Coronary artery (tissue), 2 donors: ENCODE data around the gene ELOVL5.

Experiments used
- DNase-seq: peaks from one replicate; pipeline ENCODE4 v3.0.0-alpha.2; 2017; ENCODE audit warnings: low spot score
- H3K27ac ChIP-seq, 2 donors: fragments of 200-600 bp; sonication (generic); one replicate each; pipeline ENCODE4 v1.5.1; 2016 to 2019
- H3K4me3 ChIP-seq: fragments of 200-600 bp; sonication (generic); 2 replicates; pipeline ENCODE4 v1.5.1; 2016; ENCODE audit warnings: mild to moderate bottlenecking, moderate library complexity
- TF ChIP-seq, protein P1 (sequence below): fragments of 200-600 bp; sonication (generic); IDR thresholded peaks from one replicate; pipeline ENCODE4 v1.5.1; 2019; ENCODE audit warnings: antibody characterized with exemption

The ELOVL5 gene

GRCh38 chr6:53297004-53297403 is 51.7 kb downstream of the ELOVL5 start:
- Histone ChIP-seq H3K27ac (no peak overlapping the region), H3K4me3 (no peak overlapping the region)
- TF ChIP-seq, protein P1, sequence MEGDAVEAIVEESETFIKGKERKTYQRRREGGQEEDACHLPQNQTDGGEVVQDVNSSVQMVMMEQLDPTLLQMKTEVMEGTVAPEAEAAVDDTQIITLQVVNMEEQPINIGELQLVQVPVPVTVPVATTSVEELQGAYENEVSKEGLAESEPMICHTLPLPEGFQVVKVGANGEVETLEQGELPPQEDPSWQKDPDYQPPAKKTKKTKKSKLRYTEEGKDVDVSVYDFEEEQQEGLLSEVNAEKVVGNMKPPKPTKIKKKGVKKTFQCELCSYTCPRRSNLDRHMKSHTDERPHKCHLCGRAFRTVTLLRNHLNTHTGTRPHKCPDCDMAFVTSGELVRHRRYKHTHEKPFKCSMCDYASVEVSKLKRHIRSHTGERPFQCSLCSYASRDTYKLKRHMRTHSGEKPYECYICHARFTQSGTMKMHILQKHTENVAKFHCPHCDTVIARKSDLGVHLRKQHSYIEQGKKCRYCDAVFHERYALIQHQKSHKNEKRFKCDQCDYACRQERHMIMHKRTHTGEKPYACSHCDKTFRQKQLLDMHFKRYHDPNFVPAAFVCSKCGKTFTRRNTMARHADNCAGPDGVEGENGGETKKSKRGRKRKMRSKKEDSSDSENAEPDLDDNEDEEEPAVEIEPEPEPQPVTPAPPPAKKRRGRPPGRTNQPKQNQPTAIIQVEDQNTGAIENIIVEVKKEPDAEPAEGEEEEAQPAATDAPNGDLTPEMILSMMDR: no peak
- DNase-seq: no peak

DNA sequence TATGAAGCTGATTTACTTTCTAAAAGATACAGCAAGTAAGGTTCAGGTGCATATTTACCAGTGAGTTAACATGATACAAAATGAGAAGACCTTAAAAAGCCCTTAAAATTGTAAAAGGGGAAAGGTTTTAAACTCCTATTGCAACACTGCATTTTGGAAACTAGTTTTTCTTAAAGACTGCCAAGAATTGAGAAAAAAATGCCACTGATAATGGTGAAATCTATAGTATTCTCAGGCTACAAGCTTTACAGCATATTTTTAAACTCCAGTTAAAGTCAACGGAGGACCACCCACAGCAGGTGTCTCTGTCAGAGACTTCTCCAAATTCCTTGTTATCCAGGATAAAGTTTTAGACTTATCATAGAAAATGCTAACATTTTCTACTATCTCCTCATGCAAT is 53.6 kb downstream of the ELOVL5 start:
- Histone ChIP-seq H3K27ac (no peak overlapping the region), H3K4me3 (no peak overlapping the region)
- TF ChIP-seq, protein P1: no peak
- no peak for DNase-seq

GRCh38 chr6:53294611-53295010 is 54.1 kb downstream of the ELOVL5 start:
- H3K27ac ChIP-seq: no peak overlapping the region
- DNase-seq: no peak
- TF ChIP-seq, protein P1: no peak
- H3K4me3 ChIP-seq: no peak overlapping the region

GRCh38 chr6:53294095-53294494 is 54.7 kb downstream of the ELOVL5 start:
- H3K27ac ChIP-seq: no peak overlapping the region

DNA sequence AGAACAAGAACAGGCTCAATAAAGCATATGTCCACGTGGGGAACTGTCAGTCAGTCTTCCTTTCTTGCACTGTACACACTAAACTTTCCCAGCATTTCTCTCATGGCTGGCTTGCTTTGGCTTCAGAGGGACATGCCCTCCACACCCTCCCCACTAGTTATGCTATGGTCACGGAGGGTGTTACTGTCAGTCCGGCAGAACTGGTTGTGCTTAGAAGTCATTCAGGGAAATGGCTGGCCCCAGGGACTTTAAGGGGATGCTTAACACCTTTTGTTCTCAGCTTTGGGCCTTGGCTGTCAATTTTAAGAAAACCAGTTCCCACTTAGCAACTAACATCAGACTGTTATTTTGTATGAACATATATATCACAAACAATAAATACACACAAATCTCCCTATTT is 55.1 kb downstream of the ELOVL5 start:
- Histone ChIP-seq H3K4me3 (no peak overlapping the region), H3K27ac (no peak overlapping the region)
- DNase-seq: no peak
- TF ChIP-seq, protein P1: no peak

More at GRCh38 chr6:53294095-53294494, 54.7 kb downstream of the ELOVL5 start:
- DNase-seq: no peak
- no peak overlapping the region for H3K4me3 ChIP-seq
- TF ChIP-seq, protein P1: no peak

DNA sequence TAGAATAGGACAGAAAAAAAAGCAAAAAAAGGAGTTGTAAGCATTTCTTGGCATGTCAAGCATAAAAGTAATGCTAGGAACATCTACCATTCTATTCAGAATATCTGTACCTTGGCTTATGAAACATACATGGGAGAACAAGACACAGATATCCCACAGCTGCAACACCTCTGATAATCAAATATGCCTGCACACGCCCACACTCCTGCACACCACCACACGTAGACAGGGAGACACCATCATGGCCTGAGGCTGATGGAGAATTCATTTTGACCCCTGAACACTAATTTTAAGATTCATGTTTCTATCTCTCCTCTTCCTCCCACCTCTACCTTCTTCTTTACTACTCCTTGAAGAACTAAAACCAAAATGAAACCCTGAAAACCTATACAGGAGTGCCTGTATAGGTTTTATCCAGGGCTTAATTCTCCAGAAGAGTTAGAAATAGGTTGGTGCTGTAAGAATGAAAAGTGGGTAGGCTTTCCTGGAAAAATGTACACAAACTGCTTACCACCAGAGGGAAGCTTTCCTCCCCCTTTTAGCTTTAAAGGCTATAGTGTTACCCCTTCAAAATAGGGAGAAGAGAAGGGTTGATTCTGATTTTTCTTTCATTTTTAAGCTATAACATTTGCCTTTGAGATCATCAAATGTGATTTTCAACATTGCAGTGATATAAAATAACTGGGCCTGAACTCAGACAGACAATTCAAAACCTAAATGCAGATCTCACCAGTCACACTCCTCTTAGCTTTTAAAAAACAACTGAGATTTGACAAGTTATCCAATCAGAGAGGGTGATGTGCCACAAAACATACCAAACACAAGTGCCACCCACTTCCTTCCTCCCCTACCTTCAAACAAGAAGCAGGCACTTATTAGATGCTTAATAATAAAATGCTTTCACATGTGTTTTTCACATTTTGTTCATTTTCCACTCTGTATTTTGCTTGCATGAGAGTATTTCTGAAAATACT is 57.9 kb downstream of the ELOVL5 start:
- TF ChIP-seq, protein P1: no peak
- no peak for DNase-seq
- no peak overlapping the region for H3K27ac ChIP-seq
- H3K4me3 ChIP-seq: no peak overlapping the region
